Fibroblast of pulmonary artery (primary cell): ENCODE measurements around the gene GPRIN3.

Experiments used
- DNase-seq: peaks from one replicate; pipeline ENCODE4 v3.0.0-alpha.2; 2010; ENCODE audit warnings: low read depth
- H3K4me3 ChIP-seq: replicated peaks from 2 replicates; pipeline ENCODE4 v1.5.1; 2011; ENCODE audit warnings: low read depth, mild to moderate bottlenecking, control low read depth, low read length, moderate library complexity
- CTCF ChIP-seq: IDR thresholded peaks from 2 replicates; pipeline ENCODE4 v1.5.1; 2011; ENCODE audit warnings: mild to moderate bottlenecking, control low read depth, low read length, inconsistent platforms; ENCODE audit errors: missing control alignments

The GPRIN3 gene

GRCh38 chr4:89307446-89308160 lies at the start of gene GPRIN3:
TSS of gene GPRIN3 (minus strand) at chr4:89307800. CDS start at chr4:89250110, 57,690 bp downstream.
- TF ChIP-seq CTCF, result no peak
- DNase-seq, result peak; percentile 26
- H3K4me3 ChIP-seq, result peak within 1 kb of the TSS; percentile 56

- no peak overlapping the region for H3K4me3 ChIP-seq
- no peak for DNase-seq
- no peak for TF ChIP-seq CTCF
These were observed 49.7 kb upstream of the GPRIN3 start for GRCh38 chr4:89357340-89357739.

- TF ChIP-seq CTCF, result no peak
- no peak overlapping the region for H3K4me3 ChIP-seq
- DNase-seq, result no peak
These were observed 48.5 kb upstream of the GPRIN3 start for GRCh38 chr4:89356086-89356485.

- H3K4me3 ChIP-seq, result no peak overlapping the region
- no peak for TF ChIP-seq CTCF
- no peak for DNase-seq
These were observed 45.9 kb upstream of the GPRIN3 start for GRCh38 chr4:89353514-89353913.

GRCh38 chr4:89352541-89352940 lies 44.9 kb upstream of the GPRIN3 start:
- no peak overlapping the region for H3K4me3 ChIP-seq
- no peak for TF ChIP-seq CTCF
- DNase-seq, result no peak

- TF ChIP-seq CTCF, result no peak
- no peak overlapping the region for H3K4me3 ChIP-seq
- no peak for DNase-seq
These were observed 43.6 kb upstream of the GPRIN3 start for GRCh38 chr4:89351201-89351600.
